ENCODE data around the gene AGPAT4.

The AGPAT4 gene

GRCh38 chr6:161281092-161281491, 7.2 kb upstream of the AGPAT4 start:
- no peak for DNase-seq

- DNase-seq: no peak
These were observed 6.0 kb upstream of the AGPAT4 start for GRCh38 chr6:161279677-161280415.

- DNase-seq: no peak
These were observed 2.8 kb upstream of the AGPAT4 start for GRCh38 chr6:161276605-161277155.

- DNase-seq: no peak
These were observed 1.0 kb upstream of the AGPAT4 start for GRCh38 chr6:161274898-161275297.

- no peak for DNase-seq
These were observed 612 bp upstream of the AGPAT4 start for GRCh38 chr6:161274488-161274858.

GRCh38 chr6:161273274-161273751, 548 bp downstream of the AGPAT4 start:
- DNase-seq: peak; percentile 25

GRCh38 chr6:161272635-161273273, 1.1 kb downstream of the AGPAT4 start:
- DNase-seq: no peak

- DNase-seq: no peak
These were observed 2.4 kb downstream of the AGPAT4 start for GRCh38 chr6:161271343-161272030.

- no peak for DNase-seq
These were observed 3.7 kb downstream of the AGPAT4 start for GRCh38 chr6:161270116-161270515.

GRCh38 chr6:161269310-161269709, 4.6 kb downstream of the AGPAT4 start:
- no peak for DNase-seq

- no peak for DNase-seq
These were observed 5.2 kb downstream of the AGPAT4 start for GRCh38 chr6:161268531-161269210.

GRCh38 chr6:161266513-161267230, 7.2 kb downstream of the AGPAT4 start:
- DNase-seq: no peak

GRCh38 chr6:161265975-161266374, 7.9 kb downstream of the AGPAT4 start:
- DNase-seq: no peak

GRCh38 chr6:161265554-161265953, 8.3 kb downstream of the AGPAT4 start:
- no peak for DNase-seq

- DNase-seq: no peak
These were observed 9.7 kb downstream of the AGPAT4 start for GRCh38 chr6:161264181-161264580.

- DNase-seq: no peak
These were observed 12.0 kb downstream of the AGPAT4 start for GRCh38 chr6:161261816-161262215.

- no peak for DNase-seq
These were observed 12.5 kb downstream of the AGPAT4 start for GRCh38 chr6:161261325-161261724.

- no peak for DNase-seq
These were observed 14.6 kb downstream of the AGPAT4 start for GRCh38 chr6:161259302-161259701.

- no peak for DNase-seq
These were observed 15.9 kb downstream of the AGPAT4 start for GRCh38 chr6:161257793-161258457.

GRCh38 chr6:161256407-161256806, 17.5 kb downstream of the AGPAT4 start:
- no peak for DNase-seq

- DNase-seq: no peak
These were observed 18.3 kb downstream of the AGPAT4 start for GRCh38 chr6:161255518-161255917.

Measured in activated CD4-positive, alpha-beta T cell treated with anti-CD3 and anti-CD28 coated beads, Interleukin-2, amount 50 U/mL, for 4 hours (primary cell).